Activated CD8-positive, alpha-beta T cell treated with anti-CD3 and anti-CD28 coated beads for 36 hours (primary cell): ENCODE measurements around the gene BRF1. TPM values are rescaled to one million over a fixed set of nuclear protein-coding genes. Genes with fewer than 3 reads are reported as not detected.

Experiments used
- ATAC-seq: fragments of 200-7000 bp; cut with Tn5 transposase; one replicate; pipeline ENCODE4 v1.10.0; 2021; ENCODE audit warnings: mild to moderate bottlenecking, moderate library complexity
- CTCF ChIA-PET: fragments of 350-600 bp; sonication (Branson Sonifier 250); formaldehyde crosslinking; loops from one replicate; lab custom pipeline; 2021; ENCODE audit warnings: antibody characterized with exemption; lab: Charles Lee
- POLR2A ChIA-PET: fragments of 350-600 bp; sonication (Branson Sonifier 250); formaldehyde crosslinking; loops from one replicate; lab custom pipeline; 2021; ENCODE audit warnings: antibody characterized with exemption; lab: Charles Lee
- DNase-seq: peaks from one replicate; pipeline ENCODE4 v3.0.0-alpha.2; 2020
- H3K27ac Mint-ChIP-seq: one replicate; pipeline ENCODE4 v1.8.0; 2021; ENCODE audit warnings: mild to moderate bottlenecking, mixed read lengths
- H3K27me3 Mint-ChIP-seq: one replicate; pipeline ENCODE4 v1.8.0; 2021; ENCODE audit warnings: mixed read lengths
- H3K36me3 Mint-ChIP-seq: one replicate; pipeline ENCODE4 v1.8.0; 2021; ENCODE audit warnings: low read depth, mixed read lengths
- H3K4me1 Mint-ChIP-seq: one replicate; pipeline ENCODE4 v1.8.0; 2021; ENCODE audit warnings: low read depth, mixed read lengths
- H3K4me3 Mint-ChIP-seq: one replicate; pipeline ENCODE4 v1.8.0; 2021; ENCODE audit warnings: mild to moderate bottlenecking, moderate library complexity, mixed read lengths
- H3K9me3 Mint-ChIP-seq: one replicate; pipeline ENCODE4 v1.8.0; 2021; ENCODE audit warnings: mixed read lengths
- CTCF ChIP-seq: fragments of 200-600 bp; IDR thresholded peaks from one replicate; pipeline ENCODE4 v1.8.0; 2022; ENCODE audit warnings: antibody characterized with exemption, mild to moderate bottlenecking
- intact Hi-C: fragments of 100-400 bp; cut with micrococcal nuclease; formaldehyde crosslinking; loops from one replicate; pipeline ENCODE4 v1.10.0; 2022
- total RNA-seq, 2 experiments: library from RNA; stranded (reverse); gene quantifications; one replicate each; pipeline ENCODE4 v1.2.3, GENCODE V29; 2021

Gene BRF1
- total RNA-seq, 2 experiments from 2014 or later: 25.3 to 26.6 TPM

- intact Hi-C loops: no loop called here
- DNase-seq: no peak
- Mint-ChIP-seq H3K27me3 (no peaks in the 10 kb centered on the region), H3K27ac (no peak overlapping the region), H3K4me1 (peaks cover 2% of the 10 kb centered on the region), H3K9me3 (peaks cover 4% of the 10 kb centered on the region), H3K4me3 (no peak overlapping the region), H3K36me3 (no peaks in the 10 kb centered on the region)
- ChIA-PET POLR2A (no interaction called here), CTCF (no interaction called here)
- no peak for ATAC-seq
- TF ChIP-seq CTCF: no peak
These were observed 46.8 kb upstream of the BRF1 start for GRCh38 chr14:105347587-105347968.

- Mint-ChIP-seq H3K9me3 (peaks cover 4% of the 10 kb centered on the region), H3K4me3 (no peak overlapping the region), H3K27ac (no peak overlapping the region), H3K27me3 (no peaks in the 10 kb centered on the region), H3K36me3 (no peaks in the 10 kb centered on the region), H3K4me1 (peaks cover under 1% of the 10 kb centered on the region)
- ATAC-seq: no peak
- DNase-seq: no peak
- no peak for TF ChIP-seq CTCF
- intact Hi-C loops: no loop called here
- ChIA-PET POLR2A (no interaction called here), CTCF (no interaction called here)
These were observed 46.2 kb upstream of the BRF1 start for GRCh38 chr14:105346876-105347586.

GRCh38 chr14:105346200-105346533 lies 45.4 kb upstream of the BRF1 start:
- Mint-ChIP-seq H3K4me3 (no peak overlapping the region), H3K27ac (no peak overlapping the region), H3K36me3 (no peaks in the 10 kb centered on the region), H3K9me3 (peaks cover 4% of the 10 kb centered on the region), H3K27me3 (no peaks in the 10 kb centered on the region), H3K4me1 (peaks cover 2% of the 10 kb centered on the region)
- intact Hi-C loops: no loop called here
- no peak for TF ChIP-seq CTCF
- no peak for DNase-seq
- POLR2A ChIA-PET: no interaction called here
- CTCF ChIA-PET: interaction anchor here (1.1 kb wide), 1 partner anchor 33 kb away, joined by 3 read pairs; no protein-coding TSS in a partner anchor
- ATAC-seq: no peak

- Mint-ChIP-seq H3K9me3 (peaks cover 4% of the 10 kb centered on the region), H3K4me1 (peaks cover 9% of the 10 kb centered on the region), H3K27me3 (no peaks in the 10 kb centered on the region), H3K4me3 (no peak overlapping the region), H3K36me3 (no peaks in the 10 kb centered on the region), H3K27ac (no peak overlapping the region)
- DNase-seq: no peak
- no peak for TF ChIP-seq CTCF
- CTCF ChIA-PET: interaction anchor here (1.2 to 3.4 kb wide), 3 partner anchors 8 to 27 kb away, joined by 3 to 17 read pairs (median 3); no protein-coding TSS in a partner anchor
- POLR2A ChIA-PET: interaction anchor here (0.8 kb wide), 1 partner anchor 18 kb away, joined by 3 read pairs; no protein-coding TSS in a partner anchor
- no peak for ATAC-seq
- intact Hi-C loops: no loop called here
These were observed 42.4 kb upstream of the BRF1 start for GRCh38 chr14:105343194-105343593.
